ENCODE data around the gene CADPS. TPM values are rescaled to one million over a fixed set of nuclear protein-coding genes. Genes with fewer than 3 reads are reported as not detected.

Gene CADPS
- total and polyA plus RNA-seq, 10 donors, result 0.16 to 3.6 (median 0.40) TPM

DNA sequence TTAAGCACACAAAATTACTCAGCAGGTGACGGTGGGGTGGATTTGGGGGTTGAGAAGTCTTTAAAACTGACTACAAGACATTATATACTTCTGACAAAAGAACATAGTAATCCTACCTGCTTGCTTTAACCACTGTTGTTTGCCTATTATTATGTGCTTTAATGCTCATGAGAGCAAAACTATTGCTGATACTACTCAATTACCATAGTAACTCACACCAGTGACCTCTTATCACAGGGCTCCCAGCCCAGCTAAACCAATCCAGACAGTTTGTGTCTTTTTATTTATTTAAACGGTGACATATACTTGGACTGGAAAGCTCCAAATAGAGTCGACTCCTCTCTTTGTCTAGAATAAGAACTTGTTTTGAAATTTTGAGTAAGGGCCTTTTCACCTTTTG lies 459.1 kb downstream of the CADPS start:
- DNase-seq, result no peak
- TF ChIP-seq POLR2AphosphoS5 (IDR thresholded peaks at IDR 0.05), result no peak
- TF ChIP-seq, protein P1, sequence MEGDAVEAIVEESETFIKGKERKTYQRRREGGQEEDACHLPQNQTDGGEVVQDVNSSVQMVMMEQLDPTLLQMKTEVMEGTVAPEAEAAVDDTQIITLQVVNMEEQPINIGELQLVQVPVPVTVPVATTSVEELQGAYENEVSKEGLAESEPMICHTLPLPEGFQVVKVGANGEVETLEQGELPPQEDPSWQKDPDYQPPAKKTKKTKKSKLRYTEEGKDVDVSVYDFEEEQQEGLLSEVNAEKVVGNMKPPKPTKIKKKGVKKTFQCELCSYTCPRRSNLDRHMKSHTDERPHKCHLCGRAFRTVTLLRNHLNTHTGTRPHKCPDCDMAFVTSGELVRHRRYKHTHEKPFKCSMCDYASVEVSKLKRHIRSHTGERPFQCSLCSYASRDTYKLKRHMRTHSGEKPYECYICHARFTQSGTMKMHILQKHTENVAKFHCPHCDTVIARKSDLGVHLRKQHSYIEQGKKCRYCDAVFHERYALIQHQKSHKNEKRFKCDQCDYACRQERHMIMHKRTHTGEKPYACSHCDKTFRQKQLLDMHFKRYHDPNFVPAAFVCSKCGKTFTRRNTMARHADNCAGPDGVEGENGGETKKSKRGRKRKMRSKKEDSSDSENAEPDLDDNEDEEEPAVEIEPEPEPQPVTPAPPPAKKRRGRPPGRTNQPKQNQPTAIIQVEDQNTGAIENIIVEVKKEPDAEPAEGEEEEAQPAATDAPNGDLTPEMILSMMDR (IDR thresholded peaks at IDR 0.05 in 8 of 11, conservative IDR thresholded peaks at IDR 0.05 in 3 of 11), result no peak
- TF ChIP-seq POLR2A (IDR thresholded peaks at IDR 0.05), result no peak
- H3K4me1 ChIP-seq, result no peaks in the 10 kb centered on the region
- no peak overlapping the region for H3K27ac ChIP-seq
- intact Hi-C loops (cut with DNase I; ENCODE audit: low total_unique reads), result no loop called here
- H3K9me3 ChIP-seq, result no peaks in the 10 kb centered on the region
- 62 to 71% (median 64%) methylated on average over 3 of the region's 3 CpGs for WGBS, 5 donors
- H3K36me3 ChIP-seq, result no peaks in the 10 kb centered on the region
- no peak overlapping the region for H3K4me3 ChIP-seq
- H3K27me3 ChIP-seq (replicated peaks in 1 of 7), result no peaks in the 10 kb centered on the region

DNA sequence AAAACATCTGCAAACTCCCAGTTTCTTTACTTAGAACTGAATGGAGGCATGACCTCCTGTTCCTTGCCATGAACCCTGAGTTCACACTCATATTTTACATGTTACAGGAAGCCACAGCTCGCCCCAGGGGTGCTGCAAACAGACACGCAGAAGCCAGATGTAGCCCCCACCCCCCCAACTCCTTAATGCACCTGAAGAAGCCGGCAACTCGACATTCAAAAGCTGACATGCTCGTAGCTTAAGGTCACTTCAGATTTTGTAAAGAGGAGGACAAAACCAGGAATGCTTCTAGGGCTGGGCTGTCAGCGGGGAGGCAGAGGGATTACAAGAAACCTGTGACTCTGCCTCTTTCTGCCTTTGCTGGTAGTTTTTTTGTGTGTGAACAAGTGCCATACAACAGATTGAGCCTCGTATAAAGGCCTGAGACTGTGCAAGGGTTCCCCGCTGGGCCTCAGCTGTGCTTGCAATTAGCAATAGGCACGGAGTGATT lies 459.9 kb downstream of the CADPS start:
- WGBS, 5 donors, result 39 to 63% (median 48%) methylated on average over 9 of the region's 9 CpGs
- intact Hi-C loops (cut with DNase I; ENCODE audit: low total_unique reads), result no loop called here
- Histone ChIP-seq H3K9me3 (no peaks in the 10 kb centered on the region), H3K4me1 (no peaks in the 10 kb centered on the region), H3K27me3 (replicated peaks in 1 of 7) (no peaks in the 10 kb centered on the region), H3K27ac (no peak overlapping the region), H3K4me3 (no peak overlapping the region), H3K36me3 (no peaks in the 10 kb centered on the region)
- TF ChIP-seq POLR2AphosphoS5 (IDR thresholded peaks at IDR 0.05), result no peak
- TF ChIP-seq, protein P1 (IDR thresholded peaks at IDR 0.05 in 8 of 11, conservative IDR thresholded peaks at IDR 0.05 in 3 of 11), result no peak
- no peak for TF ChIP-seq POLR2A (IDR thresholded peaks at IDR 0.05)
- no peak for DNase-seq

DNA sequence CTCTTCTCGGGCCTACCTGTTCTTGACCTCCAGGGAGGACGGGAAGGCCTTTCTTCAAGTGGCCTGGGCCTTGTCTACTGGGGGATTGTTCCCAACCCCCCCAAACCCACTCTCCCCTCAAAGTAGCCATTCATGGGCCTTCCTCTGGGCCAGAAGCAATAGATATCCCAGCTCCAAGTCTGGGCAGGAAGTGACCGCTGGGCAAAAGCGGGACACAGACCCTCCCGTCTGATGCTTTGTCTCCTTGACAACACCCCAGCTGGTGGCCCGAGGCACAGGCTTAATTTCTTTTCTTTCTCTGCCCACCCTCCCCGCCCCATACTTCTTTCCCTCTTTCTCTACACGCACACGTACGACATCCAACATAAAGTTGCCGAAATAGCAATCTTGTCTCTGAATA lies 460.4 kb downstream of the CADPS start:
- Histone ChIP-seq H3K36me3 (no peaks in the 10 kb centered on the region), H3K4me3 (no peak overlapping the region), H3K27ac (no peak overlapping the region), H3K4me1 (no peaks in the 10 kb centered on the region), H3K9me3 (no peaks in the 10 kb centered on the region), H3K27me3 (replicated peaks in 1 of 7) (no peaks in the 10 kb centered on the region)
- TF ChIP-seq POLR2AphosphoS5 (IDR thresholded peaks at IDR 0.05), result no peak
- TF ChIP-seq POLR2A (IDR thresholded peaks at IDR 0.05), result no peak
- TF ChIP-seq, protein P1 (IDR thresholded peaks at IDR 0.05 in 8 of 11, conservative IDR thresholded peaks at IDR 0.05 in 3 of 11), result no peak
- no peak for DNase-seq
- intact Hi-C loops (cut with DNase I; ENCODE audit: low total_unique reads), result no loop called here
- WGBS, 5 donors, result 76 to 84% (median 80%) methylated on average over 11 of the region's 11 CpGs

DNA sequence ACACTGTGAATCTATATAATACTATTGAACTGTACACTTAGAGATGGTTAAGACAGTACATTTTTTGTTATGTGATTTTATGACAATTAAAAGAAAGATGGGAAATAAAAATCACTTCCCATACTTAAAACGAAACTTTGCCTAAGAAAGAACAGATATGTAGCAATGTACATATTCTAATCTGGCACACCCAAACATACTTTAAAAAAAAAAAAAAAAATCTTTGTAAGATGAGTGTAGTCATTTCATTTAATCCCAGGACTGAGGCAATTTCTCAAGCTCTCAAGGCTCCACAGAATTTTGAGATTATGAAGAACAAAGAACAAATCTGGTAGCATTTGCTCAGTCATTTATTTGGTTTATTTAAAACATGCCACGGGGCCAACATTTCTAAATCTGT lies 461.5 kb downstream of the CADPS start:
- no peaks in the 10 kb centered on the region for H3K36me3 ChIP-seq
- H3K4me3 ChIP-seq, result no peak overlapping the region
- H3K4me1 ChIP-seq, result no peaks in the 10 kb centered on the region
- intact Hi-C loops (cut with DNase I; ENCODE audit: low total_unique reads), result no loop called here
- no peaks in the 10 kb centered on the region for H3K9me3 ChIP-seq
- no peaks in the 10 kb centered on the region for H3K27me3 ChIP-seq (replicated peaks in 1 of 7)
- TF ChIP-seq POLR2A (IDR thresholded peaks at IDR 0.05), result no peak
- TF ChIP-seq, protein P1 (IDR thresholded peaks at IDR 0.05 in 8 of 11, conservative IDR thresholded peaks at IDR 0.05 in 3 of 11), result no peak
- no peak for TF ChIP-seq POLR2AphosphoS5 (IDR thresholded peaks at IDR 0.05)
- no peak overlapping the region for H3K27ac ChIP-seq
- 70 to 80% (median 76%) methylated on average over 2 of the region's 2 CpGs for WGBS, 5 donors
- DNase-seq, result no peak
